GM12873 (cell line): ENCODE measurements around the gene RPL34.

Source experiments
- CTCF ChIP-seq: IDR thresholded peaks from 2 replicates; pipeline ENCODE4 v1.5.1; 2012; ENCODE audit warnings: low read depth, mild to moderate bottlenecking, moderate library complexity, low read length, control low read depth; ENCODE audit not compliant: insufficient read depth; ENCODE audit errors: missing control alignments

RPL34 gene

GRCh38 chr4:108620101-108620932 is at the start of gene RPL34:
RPL34 (plus strand) TSS chr4:108620576; CDS start chr4:108621960, 1,384 bp downstream.
- no peak for TF ChIP-seq CTCF

GRCh38 chr4:108570993-108571569 is 49.3 kb upstream of the RPL34 start:
- TF ChIP-seq CTCF, result no peak

GRCh38 chr4:108574402-108574801 is 46.0 kb upstream of the RPL34 start:
- TF ChIP-seq CTCF, result no peak

GRCh38 chr4:108581083-108581482 is 39.3 kb upstream of the RPL34 start:
- no peak for TF ChIP-seq CTCF

- no peak for TF ChIP-seq CTCF
Observed at GRCh38 chr4:108586778-108587177, 33.6 kb upstream of the RPL34 start.

- no peak for TF ChIP-seq CTCF
Observed at GRCh38 chr4:108588878-108589277, 31.5 kb upstream of the RPL34 start.

- no peak for TF ChIP-seq CTCF
Observed at GRCh38 chr4:108589961-108590360, 30.4 kb upstream of the RPL34 start.
